Gastroesophageal sphincter (tissue), 4 donors: ENCODE data around the gene OR2W1. TPM values are rescaled to one million over a fixed set of nuclear protein-coding genes. Genes with fewer than 3 reads are reported as not detected.

Experiments
- ATAC-seq: fragments of 150-250 bp; one replicate; pipeline ENCODE4 v1.9.1; 2016; ENCODE audit warnings: mild to moderate bottlenecking, moderate library complexity
- H3K27ac ChIP-seq, 4 donors: fragments of 200-600 bp; sonication (generic) in 3 of 4; 1 replicate in 3 of 4; 2 replicates in 1 of 4; pipeline ENCODE4 v1.5.1; 2016 to 2019
- H3K27me3 ChIP-seq: fragments of 200-600 bp; sonication (generic); one replicate; pipeline ENCODE4 v1.5.1; 2019
- H3K36me3 ChIP-seq, 2 donors: fragments of 200-600 bp; sonication (generic); one replicate each; pipeline ENCODE4 v1.5.1; 2019; ENCODE audit warnings: control low read depth in 1 of 2
- H3K4me1 ChIP-seq, 3 donors: fragments of 200-600 bp; sonication (generic); 1 replicate in 2 of 3; 2 replicates in 1 of 3; pipeline ENCODE4 v1.5.1; 2016 to 2019; ENCODE audit warnings: control low read depth in 2 of 3
- H3K4me3 ChIP-seq, 2 donors: fragments of 200-600 bp; sonication (generic); one replicate each; pipeline ENCODE4 v1.5.1; 2019; ENCODE audit warnings: mild to moderate bottlenecking in 1 of 2, moderate library complexity in 1 of 2
- H3K9me3 ChIP-seq, 3 donors: fragments of 200-600 bp; sonication (generic); one replicate each; pipeline ENCODE4 v1.5.1; 2017 to 2019; ENCODE audit warnings: control low read depth in 2 of 3
- CTCF ChIP-seq, 4 experiments: fragments of 200-600 bp in 2 of 4; fragments of 450-650 bp in 2 of 4; sonication (generic) in 1 of 4; IDR thresholded peaks; one replicate each; pipeline ENCODE4 v1.5.1; 2017 to 2019; ENCODE audit warnings: antibody characterized with exemption in 4 of 4, mild to moderate bottlenecking in 2 of 4, moderate library complexity in 2 of 4
- EP300 ChIP-seq: sonication (generic); formaldehyde crosslinking; IDR thresholded peaks from one replicate; pipeline ENCODE4 v1.6.1; 2017; ENCODE audit warnings: antibody characterized with exemption, mild to moderate bottlenecking
- POLR2A ChIP-seq, 2 donors: fragments of 450-650 bp; IDR thresholded peaks; one replicate each; pipeline ENCODE4 v1.6.1; 2017; ENCODE audit warnings: antibody characterized with exemption in 2 of 2, mild to moderate bottlenecking in 2 of 2, moderate library complexity in 1 of 2
- POLR2AphosphoS5 ChIP-seq: sonication (generic); formaldehyde crosslinking; IDR thresholded peaks from one replicate; pipeline ENCODE4 v1.6.1; 2017; ENCODE audit warnings: antibody characterized with exemption
- WGBS, 2 donors: methylation state at CpG; one replicate each; pipeline ENCODE4 v1.1.5; 2018; ENCODE audit warnings: low coverage in 1 of 2; 5-methylcytosine and 5-hydroxymethylcytosine counted together
- total RNA-seq, 4 donors: library from RNA; depleted of rRNA; stranded (reverse); fragments of >200 nt; gene quantifications; one replicate each; pipeline ENCODE4 v1.1.0, GENCODE V29; 2016

OR2W1 gene
- total RNA-seq, 4 donors from 2014 or later: not detected

GRCh38 chr6:29016559-29017427 is 28.2 kb downstream of the OR2W1 start:
- 1 to 3% methylated on average over 4 to 32 of the region's 41 CpGs for WGBS, 2 donors

GRCh38 chr6:29014729-29015608 is 30.0 kb downstream of the OR2W1 start:
- Histone ChIP-seq H3K27me3 (peaks cover 16% of the 10 kb centered on the region), H3K36me3 (no peaks in the 10 kb centered on the region), H3K9me3 (no peaks in the 10 kb centered on the region), H3K4me1 (peaks cover 0 to 19% (median 0%) of the 10 kb centered on the region in 3 donors), H3K27ac (no peak overlapping the region), H3K4me3 (no peak overlapping the region)
- 57% methylated on average over 1 of the region's 79 CpGs; no CpG with 5 or more reads in 1 of the 2 donors for WGBS, 2 donors
- ATAC-seq: no peak
- no peak for TF ChIP-seq POLR2A (IDR thresholded peaks at IDR 0.05)
- no peak for TF ChIP-seq EP300
- TF ChIP-seq CTCF (IDR thresholded peaks at IDR 0.05): no peak
- TF ChIP-seq POLR2AphosphoS5: no peak

More at GRCh38 chr6:29016559-29017427, 28.2 kb downstream of the OR2W1 start:
- no peaks in the 10 kb centered on the region for H3K9me3 ChIP-seq
- H3K36me3 ChIP-seq: no peaks in the 10 kb centered on the region
- H3K4me1 ChIP-seq: peaks cover 0 to 12% (median 0%) of the 10 kb centered on the region in 3 donors
- H3K27me3 ChIP-seq: peaks cover 22% of the 10 kb centered on the region
- TF ChIP-seq CTCF (IDR thresholded peaks at IDR 0.05) (peak; percentile 72 to 80 (median 79)), POLR2A (IDR thresholded peaks at IDR 0.05) (no peak)
- H3K27ac ChIP-seq: peak overlapping the region in 3 of 4 donors; percentile 14 to 33 (median 29)
- peak; percentile 85 for ATAC-seq
- H3K4me3 ChIP-seq: peak overlapping the region; percentile 28 to 51

GRCh38 chr6:29011276-29011734 is 33.7 kb downstream of the OR2W1 start:
- H3K9me3 ChIP-seq: no peaks in the 10 kb centered on the region
- ATAC-seq: peak; percentile 68
- H3K27me3 ChIP-seq: peaks cover 16% of the 10 kb centered on the region
- 0 to 2% methylated on average over 7 to 10 of the region's 30 CpGs for WGBS, 2 donors
- TF ChIP-seq EP300 (no peak), POLR2AphosphoS5 (no peak), POLR2A (IDR thresholded peaks at IDR 0.05) (no peak), CTCF (IDR thresholded peaks at IDR 0.05) (no peak)
- peaks cover 0 to 15% (median 0%) of the 10 kb centered on the region in 3 donors for H3K4me1 ChIP-seq
- H3K4me3 ChIP-seq: peak overlapping the region; percentile 32 to 53
- peak overlapping the region in 2 of 4 donors; percentile 20 to 42 for H3K27ac ChIP-seq
- no peaks in the 10 kb centered on the region for H3K36me3 ChIP-seq

- 73 to 75% methylated on average over 1 of the region's 1 CpG for WGBS, 2 donors
- TF ChIP-seq POLR2A (IDR thresholded peaks at IDR 0.05) (no peak), CTCF (IDR thresholded peaks at IDR 0.05) (no peak)
- no peaks in the 10 kb centered on the region for H3K36me3 ChIP-seq
- peaks cover 0 to 22% (median 2%) of the 10 kb centered on the region in 3 donors for H3K4me1 ChIP-seq
- no peak overlapping the region for H3K27ac ChIP-seq
- H3K4me3 ChIP-seq: no peak overlapping the region
- peaks cover 3% of the 10 kb centered on the region for H3K27me3 ChIP-seq
- no peak for ATAC-seq
- no peaks in the 10 kb centered on the region for H3K9me3 ChIP-seq
Observed at GRCh38 chr6:29009358-29009757, 35.6 kb downstream of the OR2W1 start.
